PC-3 (cell line): ENCODE measurements around the gene ERVK3-1. TPM values are rescaled to one million over a fixed set of nuclear protein-coding genes. Genes with fewer than 3 reads are reported as not detected.

ENCODE experiments used
- ATAC-seq: fragments of 200-7000 bp; cut with Tn5 transposase; 2 replicates; pipeline ENCODE4 v1.9.1; 2020; ENCODE audit warnings: mild to moderate bottlenecking, moderate library complexity
- BruUV-seq: library from RNA; stranded (reverse); fragments of 400-500 nt; replicated peaks from 2 replicates; lab custom pipeline; 2021; lab: Mats Ljungman, UMichigan
- CTCF ChIA-PET: fragments of 300-600 bp; sonication (Branson Sonifier 250); formaldehyde crosslinking; loops from one replicate; lab custom pipeline; 2022; ENCODE audit warnings: antibody characterized with exemption; lab: Charles Lee
- POLR2A ChIA-PET: fragments of 300-600 bp; sonication (Branson Sonifier 250); formaldehyde crosslinking; loops from one replicate; lab custom pipeline; 2022; ENCODE audit warnings: antibody characterized with exemption; ENCODE audit not compliant: unreplicated experiment; lab: Charles Lee
- DNase-seq: peaks from one replicate; pipeline ENCODE4 v3.0.0-alpha.2; 2015
- H2AFZ ChIP-seq: fragments of 300-600 bp; sonication (generic); 2 replicates; pipeline ENCODE4 v1.6.0; 2016; ENCODE audit warnings: antibody characterized with exemption, low read length
- H3F3A ChIP-seq: fragments of 300-600 bp; sonication (generic); one replicate; pipeline ENCODE4 v1.6.0; 2017; ENCODE audit warnings: antibody characterized with exemption, low read length, control low read depth, mild to moderate bottlenecking; ENCODE audit not compliant: unreplicated experiment
- H3K27ac ChIP-seq: fragments of 300-600 bp; sonication (generic); 2 replicates; pipeline ENCODE4 v1.5.1; 2016; ENCODE audit warnings: mild to moderate bottlenecking, low read length
- H3K27me3 ChIP-seq: fragments of 300-600 bp; sonication (generic); 2 replicates; pipeline ENCODE4 v1.6.1; 2016; ENCODE audit warnings: low read length, mixed read lengths
- H3K36me3 ChIP-seq: fragments of 300-600 bp; sonication (generic); 2 replicates; pipeline ENCODE4 v1.6.1; 2016; ENCODE audit warnings: low read depth, mixed run types, low read length, mixed read lengths
- H3K4me1 ChIP-seq: fragments of 300-600 bp; sonication (generic); 2 replicates; pipeline ENCODE4 v1.5.1; 2016; ENCODE audit warnings: low read length; ENCODE audit not compliant: insufficient read depth
- H3K4me2 ChIP-seq: fragments of 300-600 bp; sonication (generic); 2 replicates; pipeline ENCODE4 v1.6.0; 2016; ENCODE audit warnings: low read length
- H3K4me3 ChIP-seq: fragments of 300-600 bp; sonication (generic); 2 replicates; pipeline ENCODE4 v1.5.1; 2016; ENCODE audit warnings: mild to moderate bottlenecking, low read length, mixed read lengths
- H3K79me2 ChIP-seq: fragments of 300-600 bp; sonication (generic); 2 replicates; pipeline ENCODE4 v1.6.1; 2017; ENCODE audit warnings: low read length, mixed read lengths
- H3K9ac ChIP-seq: fragments of 300-600 bp; sonication (generic); 2 replicates; pipeline ENCODE4 v1.6.0; 2016; ENCODE audit warnings: mild to moderate bottlenecking, low read length
- H3K9me2 ChIP-seq: fragments of 300-600 bp; sonication (generic); replicated peaks from 2 replicates; pipeline ENCODE4 v1.6.1; 2016; ENCODE audit warnings: mixed run types, low read length, mixed read lengths
- H3K9me3 ChIP-seq: fragments of 300-600 bp; sonication (generic); 2 replicates; pipeline ENCODE4 v1.6.1; 2016; ENCODE audit warnings: low read length, mixed read lengths
- H4K20me1 ChIP-seq: fragments of 300-600 bp; sonication (generic); 2 replicates; pipeline ENCODE4 v1.6.1; 2016; ENCODE audit warnings: low read length, mixed read lengths
- CTCF ChIP-seq: fragments of 300-600 bp; sonication (generic); conservative IDR thresholded peaks from 2 replicates; pipeline ENCODE4 v1.5.1; 2017; ENCODE audit warnings: antibody characterized with exemption, low read depth, mild to moderate bottlenecking, low read length
- EZH2 ChIP-seq: fragments of 300-600 bp; sonication (generic); IDR thresholded peaks from one replicate; pipeline ENCODE4 v1.6.1; 2017; ENCODE audit warnings: antibody characterized with exemption, mild to moderate bottlenecking, low read length; ENCODE audit not compliant: unreplicated experiment
- EZH2phosphoT487 ChIP-seq: fragments of 300-600 bp; sonication (generic); IDR thresholded peaks from 2 replicates; pipeline ENCODE4 v1.6.1; 2018; ENCODE audit warnings: mild to moderate bottlenecking, antibody characterized with exemption, low read length, borderline replicate concordance
- intact Hi-C: fragments of 100-400 bp; cut with micrococcal nuclease; formaldehyde crosslinking; loops from 2 replicates; pipeline ENCODE4 v1.9.0; 2023
- total RNA-seq: library from RNA; depleted of rRNA; stranded (reverse); fragments of >200 nt; gene quantifications from 2 replicates; pipeline ENCODE4 v1.2.3, GENCODE V29; 2014

Gene ERVK3-1
- total RNA-seq, 1 experiment from 2014 or later: 104 TPM

GRCh38 chr19:58349590-58349989, 44.4 kb downstream of the ERVK3-1 start:
- Histone ChIP-seq H3K27me3 (peaks cover 26% of the 10 kb centered on the region), H3K9ac (no peak overlapping the region), H3K4me2 (peak overlapping the region; percentile 35; the same call in 1 of the 2 replicates), H3K27ac (no peak overlapping the region), H3K9me2 (no peaks in the 10 kb centered on the region), H3F3A (no peaks in the 10 kb centered on the region), H3K9me3 (no peaks in the 10 kb centered on the region), H3K36me3 (no peaks in the 10 kb centered on the region), H3K4me1 (no peaks in the 10 kb centered on the region), H2AFZ (no peak overlapping the region), H3K4me3 (no peak overlapping the region), H3K79me2 (no peaks in the 10 kb centered on the region), H4K20me1 (no peaks in the 10 kb centered on the region)
- POLR2A ChIA-PET: no interaction called here
- BruUV-seq: no TSS peak
- DNase-seq: no peak
- CTCF ChIA-PET: no interaction called here
- TF ChIP-seq CTCF (no peak), EZH2phosphoT487 (no peak), EZH2 (no peak)
- ATAC-seq: no peak
- intact Hi-C loops: no loop called here

- H4K20me1 ChIP-seq: no peaks in the 10 kb centered on the region
- no peaks in the 10 kb centered on the region for H3K9me2 ChIP-seq
- H3K79me2 ChIP-seq: no peaks in the 10 kb centered on the region
- H3K4me2 ChIP-seq: peak overlapping the region; percentile 35
- TF ChIP-seq CTCF (no peak), EZH2 (no peak), EZH2phosphoT487 (no peak)
- BruUV-seq: no TSS peak
- H3K27ac ChIP-seq: no peak overlapping the region
- POLR2A ChIA-PET: no interaction called here
- no peaks in the 10 kb centered on the region for H3K36me3 ChIP-seq
- H3K27me3 ChIP-seq: peaks cover 26% of the 10 kb centered on the region
- no peaks in the 10 kb centered on the region for H3F3A ChIP-seq
- intact Hi-C loops: no loop called here
- no peaks in the 10 kb centered on the region for H3K4me1 ChIP-seq
- DNase-seq (no peak), ATAC-seq (peak; percentile 40)
- 0 out of 2 replicates have a peak overlapping the region, but pooled peaks have one; percentile 7 for H3K4me3 ChIP-seq
- H2AFZ ChIP-seq: peak overlapping the region; percentile 57; the same call in 1 of the 2 replicates
- CTCF ChIA-PET: no interaction called here
- H3K9me3 ChIP-seq: no peaks in the 10 kb centered on the region
- no peak overlapping the region for H3K9ac ChIP-seq
Measured at GRCh38 chr19:58350001-58350861, 45.1 kb downstream of the ERVK3-1 start.
